Measurements from ENCODE around the gene OR6C1. TPM values are rescaled to one million over a fixed set of nuclear protein-coding genes. Genes with fewer than 3 reads are reported as not detected.

The OR6C1 gene
- total RNA-seq, 8 experiments from 2014 or later: 0.09 to 0.28 TPM; not detected in 6

Other genes starting within 250 kb of the OR6C1 start
- under 1 TPM in 5 of 8 experiments, not detected in 3; 0.20 to 0.38 (median 0.24) TPM for gene OR9K2, start 187.9 kb upstream of the OR6C1 start, total RNA-seq
- under 1 TPM in 1 of 8 experiments, not detected in 7; 0.21 TPM for gene OR10A7, start 93.3 kb upstream of the OR6C1 start, total RNA-seq
- not detected for gene OR6C74, start 69.7 kb upstream of the OR6C1 start, total RNA-seq
- under 1 TPM in 1 of 8 experiments, not detected in 7; 0.24 TPM for gene OR6C6, start 17.8 kb upstream of the OR6C1 start, total RNA-seq
- gene OR6C3, start 16.4 kb downstream of the OR6C1 start, total RNA-seq: under 1 TPM in 2 of 8 experiments, not detected in 6; 0.46 to 0.52 TPM
- gene OR6C75, start 48.6 kb downstream of the OR6C1 start, total RNA-seq: under 1 TPM in 5 of 8 experiments, not detected in 3; 0.05 to 0.49 (median 0.21) TPM
- not detected for gene OR6C65, start 86.2 kb downstream of the OR6C1 start, total RNA-seq
- under 1 TPM in 1 of 8 experiments, not detected in 7; 0.33 TPM for gene OR6C76, start 111.9 kb downstream of the OR6C1 start, total RNA-seq
- gene OR6C2, start 129.7 kb downstream of the OR6C1 start, total RNA-seq: under 1 TPM in 2 of 8 experiments, not detected in 6; 0.20 to 0.38 TPM
- under 1 TPM in 1 of 8 experiments, not detected in 7; 0.33 TPM for gene OR6C70, start 155.8 kb downstream of the OR6C1 start, total RNA-seq
- gene OR6C68, start 178.0 kb downstream of the OR6C1 start, total RNA-seq: not detected
- under 1 TPM in 3 of 8 experiments, not detected in 5; 0.10 to 0.28 (median 0.21) TPM for gene OR6C4, start 235.3 kb downstream of the OR6C1 start, total RNA-seq